Loucy (cell line): ENCODE data around the gene PCSK2.

Experiments
- H2AFZ ChIP-seq: fragments of 200-600 bp; sonication (generic); 2 replicates; pipeline ENCODE4 v1.6.0; 2016; ENCODE audit warnings: antibody characterized with exemption, mild to moderate bottlenecking, low read length, moderate library complexity
- H3F3A ChIP-seq: fragments of 200-600 bp; 2 replicates; pipeline ENCODE4 v1.6.0; 2016; ENCODE audit warnings: antibody characterized with exemption, low read depth, mild to moderate bottlenecking
- H3K27me3 ChIP-seq: fragments of 200-600 bp; sonication (generic); 2 replicates; pipeline ENCODE4 v1.6.1; 2014; ENCODE audit warnings: low read length, mild to moderate bottlenecking; ENCODE audit not compliant: insufficient read depth, poor library complexity, severe bottlenecking
- H3K36me3 ChIP-seq: fragments of 200-600 bp; sonication (generic); 2 replicates; pipeline ENCODE4 v1.6.1; 2016; ENCODE audit warnings: low read length; ENCODE audit not compliant: insufficient read depth
- H3K4me1 ChIP-seq: fragments of 200-600 bp; sonication (generic); 2 replicates; pipeline ENCODE4 v1.5.1; 2014; ENCODE audit warnings: low read length, mild to moderate bottlenecking; ENCODE audit not compliant: insufficient read depth, poor library complexity, severe bottlenecking
- H3K4me2 ChIP-seq: fragments of 200-600 bp; sonication (generic); 2 replicates; pipeline ENCODE4 v1.6.0; 2014; ENCODE audit warnings: antibody characterized with exemption, low read length, low read depth, mild to moderate bottlenecking; ENCODE audit not compliant: poor library complexity, severe bottlenecking
- H3K4me3 ChIP-seq: fragments of 200-600 bp; sonication (generic); 2 replicates; pipeline ENCODE4 v1.5.1; 2014; ENCODE audit warnings: low read length, mild to moderate bottlenecking, mixed read lengths; ENCODE audit not compliant: poor library complexity, severe bottlenecking
- H3K79me2 ChIP-seq: fragments of 200-600 bp; sonication (generic); 2 replicates; pipeline ENCODE4 v1.6.1; 2014; ENCODE audit warnings: low read length; ENCODE audit not compliant: insufficient read depth
- H3K9ac ChIP-seq: fragments of 200-600 bp; sonication (generic); 2 replicates; pipeline ENCODE4 v1.6.0; 2014; ENCODE audit warnings: mild to moderate bottlenecking, low read depth, low read length, moderate library complexity; ENCODE audit not compliant: poor library complexity, severe bottlenecking
- H3K9me2 ChIP-seq: fragments of 200-600 bp; sonication (generic); replicated peaks from 2 replicates; pipeline ENCODE4 v1.6.1; 2016; ENCODE audit warnings: low read depth, low read length, mixed read lengths
- H3K9me3 ChIP-seq: fragments of 200-600 bp; sonication (generic); 2 replicates; pipeline ENCODE4 v1.6.1; 2014; ENCODE audit warnings: mild to moderate bottlenecking, antibody characterized with exemption, low read length, low read depth; ENCODE audit not compliant: insufficient read depth
- H4K20me1 ChIP-seq: fragments of 200-600 bp; sonication (generic); 2 replicates; pipeline ENCODE4 v1.6.0; 2014; ENCODE audit warnings: antibody characterized with exemption, low read length, mild to moderate bottlenecking; ENCODE audit not compliant: insufficient read depth, poor library complexity, severe bottlenecking
- CTCF ChIP-seq: fragments of 200-600 bp; sonication (generic); conservative IDR thresholded peaks from 2 replicates; pipeline ENCODE4 v1.5.1; 2014; ENCODE audit warnings: mild to moderate bottlenecking, antibody characterized with exemption, low read length
- EZH2phosphoT487 ChIP-seq: fragments of 200-600 bp; IDR thresholded peaks from 2 replicates; pipeline ENCODE4 v1.6.1; 2018; ENCODE audit warnings: antibody characterized with exemption, mild to moderate bottlenecking, moderate library complexity, borderline replicate concordance

The PCSK2 gene

GRCh38 chr20:17500826-17501225 lies 274.0 kb downstream of the PCSK2 start:
- TF ChIP-seq CTCF (no peak), EZH2phosphoT487 (no peak)

GRCh38 chr20:17501701-17502100 lies 274.9 kb downstream of the PCSK2 start:
- Histone ChIP-seq H3K79me2 (no peaks in the 10 kb centered on the region), H3K4me1 (peaks cover 22% of the 10 kb centered on the region), H3K9me3 (no peaks in the 10 kb centered on the region), H3K9ac (no peak overlapping the region), H4K20me1 (no peaks in the 10 kb centered on the region), H3K27me3 (no peaks in the 10 kb centered on the region), H3K36me3 (no peaks in the 10 kb centered on the region), H3K9me2 (no peaks in the 10 kb centered on the region), H3K4me2 (no peak overlapping the region), H3K4me3 (no peak overlapping the region), H3F3A (no peaks in the 10 kb centered on the region), H2AFZ (no peak overlapping the region)
- TF ChIP-seq CTCF = no peak
- TF ChIP-seq EZH2phosphoT487 = no peak

More at GRCh38 chr20:17500826-17501225, 274.0 kb downstream of the PCSK2 start:
- H3K9ac ChIP-seq = no peak overlapping the region
- H3K4me2 ChIP-seq = no peak overlapping the region
- no peaks in the 10 kb centered on the region for H3K9me2 ChIP-seq
- no peaks in the 10 kb centered on the region for H4K20me1 ChIP-seq
- H3K4me1 ChIP-seq = peaks cover 15% of the 10 kb centered on the region
- no peaks in the 10 kb centered on the region for H3F3A ChIP-seq
- no peak overlapping the region for H3K4me3 ChIP-seq
- H3K36me3 ChIP-seq = no peaks in the 10 kb centered on the region
- H3K9me3 ChIP-seq = no peaks in the 10 kb centered on the region
- no peaks in the 10 kb centered on the region for H3K79me2 ChIP-seq
- no peak overlapping the region for H2AFZ ChIP-seq
- no peaks in the 10 kb centered on the region for H3K27me3 ChIP-seq

GRCh38 chr20:17502105-17502504 lies 275.3 kb downstream of the PCSK2 start:
- H3K9me2 ChIP-seq = no peaks in the 10 kb centered on the region
- H4K20me1 ChIP-seq = no peaks in the 10 kb centered on the region
- H3K27me3 ChIP-seq = no peaks in the 10 kb centered on the region
- H2AFZ ChIP-seq = no peak overlapping the region
- H3K36me3 ChIP-seq = no peaks in the 10 kb centered on the region
- H3K9me3 ChIP-seq = no peaks in the 10 kb centered on the region
- no peak overlapping the region for H3K4me3 ChIP-seq
- no peak overlapping the region for H3K4me2 ChIP-seq
- H3F3A ChIP-seq = no peaks in the 10 kb centered on the region
- peaks cover 26% of the 10 kb centered on the region for H3K4me1 ChIP-seq
- TF ChIP-seq EZH2phosphoT487 = no peak
- TF ChIP-seq CTCF = no peak
- no peaks in the 10 kb centered on the region for H3K79me2 ChIP-seq
- no peak overlapping the region for H3K9ac ChIP-seq
